ENCODE results near the gene SV2B.

The SV2B gene

GRCh38 chr15:91348752-91349500 is 248.9 kb downstream of the SV2B start:
- Histone ChIP-seq H3K4me3 (replicated peaks; ENCODE audit: insufficient read depth, low read length) (no peak overlapping the region), H3K27ac (replicated peaks) (peak overlapping the region; percentile 67), H3K27me3 (ENCODE audit: insufficient read depth, poor library complexity, severe bottlenecking) (no peaks in the 10 kb centered on the region)
- TF ChIP-seq REST (IDR thresholded peaks at IDR 0.05; ENCODE audit: insufficient replicate concordance, low read depth): no peak
- TF ChIP-seq POLR2AphosphoS5 (IDR thresholded peaks at IDR 0.05; ENCODE audit: low read depth): 0 out of 2 replicates have a peak, but pooled peaks have one; percentile 16
- DNase-seq (ENCODE audit: low read depth in 1 of 2, low spot score in 1 of 2): peak; percentile 26 to 77

Measured in HL-60 (cell line).